Measurements from ENCODE around the gene SSTR4. TPM values are rescaled to one million over a fixed set of nuclear protein-coding genes. Genes with fewer than 3 reads are reported as not detected.

Gene SSTR4
- total RNA-seq, 1 experiment from 2014 or later: not detected

DNA sequence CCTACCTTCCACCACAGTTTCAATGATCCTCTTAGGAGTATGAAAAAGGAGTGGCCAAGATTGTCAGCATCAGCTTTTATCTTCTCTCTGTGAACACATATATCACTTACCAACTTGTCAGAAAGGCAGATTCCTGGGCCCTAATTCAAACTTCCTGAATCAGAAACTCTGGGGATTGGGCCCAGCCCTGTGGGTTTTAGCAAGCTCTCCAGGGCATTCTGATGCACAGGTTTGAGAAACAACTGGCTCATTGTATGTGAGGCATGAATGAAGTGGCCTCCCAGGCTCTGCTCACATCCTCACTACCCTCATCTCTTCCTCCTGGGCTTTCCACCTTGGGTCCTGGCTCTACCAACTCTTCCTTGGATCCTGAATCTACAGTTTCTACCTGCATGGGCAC, 27.5 kb downstream of the SSTR4 start:
- Mint-ChIP-seq H3K27me3 (ENCODE audit: insufficient read depth, unreplicated experiment) (no peaks in the 10 kb centered on the region), H3K4me3 (ENCODE audit: unreplicated experiment) (no peak overlapping the region), H3K9me3 (ENCODE audit: unreplicated experiment) (no peaks in the 10 kb centered on the region), H3K4me1 (ENCODE audit: insufficient read depth, unreplicated experiment) (no peaks in the 10 kb centered on the region), H3K27ac (ENCODE audit: low read depth, unreplicated experiment) (no peak overlapping the region), H3K36me3 (ENCODE audit: insufficient read depth, unreplicated experiment) (no peaks in the 10 kb centered on the region)
- POLR2A ChIA-PET: interaction anchor here (1.1 to 1.4 kb wide), 3 partner anchors 9 to 32 kb away, joined by 3 read pairs; no protein-coding TSS in a partner anchor
- DNase-seq (ENCODE audit: unreplicated experiment): no peak
- intact Hi-C loops (cut with micrococcal nuclease): no loop called here
- no TSS peak for BruUV-seq (replicated peaks)
- CTCF ChIA-PET: interaction anchor here (0.6 to 2.2 kb wide), 10 partner anchors 9 to 449 kb away, joined by 3 to 11 read pairs (median 3); no protein-coding TSS in a partner anchor
- no peak for TF ChIP-seq CTCF (IDR thresholded peaks at IDR 0.05; ENCODE audit: unreplicated experiment)

DNA sequence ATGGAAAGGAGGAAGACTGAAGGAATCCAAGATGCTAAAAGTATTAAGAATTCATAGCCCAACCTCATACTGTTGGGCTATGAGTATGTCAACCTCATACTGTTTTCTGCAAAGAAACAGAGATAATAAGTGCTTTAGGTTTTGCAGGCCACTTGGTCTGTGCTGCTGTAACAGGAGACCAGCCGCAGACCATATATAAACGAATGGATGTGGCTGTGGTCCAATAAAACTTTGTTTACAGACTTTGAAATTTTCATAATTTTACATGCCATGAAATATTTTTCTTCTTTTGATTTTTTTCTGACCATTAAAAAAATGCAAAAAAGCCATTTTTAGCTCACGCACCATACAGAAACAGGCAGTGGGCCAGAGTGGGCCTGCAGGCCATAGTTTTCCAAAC, 28.1 kb downstream of the SSTR4 start:
- Mint-ChIP-seq H3K27ac (ENCODE audit: low read depth, unreplicated experiment) (no peak overlapping the region), H3K36me3 (ENCODE audit: insufficient read depth, unreplicated experiment) (no peaks in the 10 kb centered on the region), H3K27me3 (ENCODE audit: insufficient read depth, unreplicated experiment) (no peaks in the 10 kb centered on the region), H3K4me1 (ENCODE audit: insufficient read depth, unreplicated experiment) (no peaks in the 10 kb centered on the region), H3K9me3 (ENCODE audit: unreplicated experiment) (no peaks in the 10 kb centered on the region), H3K4me3 (ENCODE audit: unreplicated experiment) (no peak overlapping the region)
- no TSS peak for BruUV-seq (replicated peaks)
- DNase-seq (ENCODE audit: unreplicated experiment): no peak
- no peak for TF ChIP-seq CTCF (IDR thresholded peaks at IDR 0.05; ENCODE audit: unreplicated experiment)
- ChIA-PET POLR2A (interaction anchor here (1.1 to 1.4 kb wide), 4 partner anchors 8 to 80 kb away, joined by 3 to 5 read pairs (median 3); no protein-coding TSS in a partner anchor), CTCF (interaction anchor here (0.6 to 1.7 kb wide), 8 partner anchors 10 to 448 kb away, joined by 3 to 7 read pairs (median 3); no protein-coding TSS in a partner anchor)
- intact Hi-C loops (cut with micrococcal nuclease): no loop called here

DNA sequence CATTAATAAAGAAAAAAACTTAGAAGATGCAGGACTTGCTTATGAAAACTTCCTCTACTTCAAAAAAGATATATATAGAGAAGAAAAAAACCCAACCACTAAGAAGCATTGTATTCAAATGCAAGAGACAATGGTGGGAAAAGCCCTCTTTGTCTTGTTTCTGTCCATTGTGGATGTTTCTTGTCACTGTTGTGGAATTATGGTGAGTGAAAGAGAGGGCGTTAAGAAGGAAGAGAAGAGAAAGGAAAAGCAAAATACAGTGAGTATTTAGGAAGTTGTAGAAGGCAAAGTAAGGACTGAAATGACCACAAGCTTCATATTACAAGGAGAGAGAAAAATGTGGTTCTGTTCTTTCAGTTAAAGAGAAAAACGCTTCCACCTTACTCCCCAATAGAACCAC, 28.5 kb downstream of the SSTR4 start:
- H3K27ac Mint-ChIP-seq (ENCODE audit: low read depth, unreplicated experiment): no peak overlapping the region
- no peaks in the 10 kb centered on the region for H3K27me3 Mint-ChIP-seq (ENCODE audit: insufficient read depth, unreplicated experiment)
- TF ChIP-seq CTCF (IDR thresholded peaks at IDR 0.05; ENCODE audit: unreplicated experiment): no peak
- intact Hi-C loops (cut with micrococcal nuclease): no loop called here
- H3K4me1 Mint-ChIP-seq (ENCODE audit: insufficient read depth, unreplicated experiment): no peaks in the 10 kb centered on the region
- H3K4me3 Mint-ChIP-seq (ENCODE audit: unreplicated experiment): no peak overlapping the region
- CTCF ChIA-PET: interaction anchor here (0.7 to 1.7 kb wide), 5 partner anchors 10 to 369 kb away, joined by 3 to 7 read pairs (median 3); no protein-coding TSS in a partner anchor
- DNase-seq (ENCODE audit: unreplicated experiment): no peak
- H3K36me3 Mint-ChIP-seq (ENCODE audit: insufficient read depth, unreplicated experiment): no peaks in the 10 kb centered on the region
- POLR2A ChIA-PET: interaction anchor here (1.1 to 1.4 kb wide), 2 partner anchors 31 to 80 kb away, joined by 3 to 5 read pairs; no protein-coding TSS in a partner anchor
- no peaks in the 10 kb centered on the region for H3K9me3 Mint-ChIP-seq (ENCODE audit: unreplicated experiment)
- BruUV-seq (replicated peaks): no TSS peak

DNA sequence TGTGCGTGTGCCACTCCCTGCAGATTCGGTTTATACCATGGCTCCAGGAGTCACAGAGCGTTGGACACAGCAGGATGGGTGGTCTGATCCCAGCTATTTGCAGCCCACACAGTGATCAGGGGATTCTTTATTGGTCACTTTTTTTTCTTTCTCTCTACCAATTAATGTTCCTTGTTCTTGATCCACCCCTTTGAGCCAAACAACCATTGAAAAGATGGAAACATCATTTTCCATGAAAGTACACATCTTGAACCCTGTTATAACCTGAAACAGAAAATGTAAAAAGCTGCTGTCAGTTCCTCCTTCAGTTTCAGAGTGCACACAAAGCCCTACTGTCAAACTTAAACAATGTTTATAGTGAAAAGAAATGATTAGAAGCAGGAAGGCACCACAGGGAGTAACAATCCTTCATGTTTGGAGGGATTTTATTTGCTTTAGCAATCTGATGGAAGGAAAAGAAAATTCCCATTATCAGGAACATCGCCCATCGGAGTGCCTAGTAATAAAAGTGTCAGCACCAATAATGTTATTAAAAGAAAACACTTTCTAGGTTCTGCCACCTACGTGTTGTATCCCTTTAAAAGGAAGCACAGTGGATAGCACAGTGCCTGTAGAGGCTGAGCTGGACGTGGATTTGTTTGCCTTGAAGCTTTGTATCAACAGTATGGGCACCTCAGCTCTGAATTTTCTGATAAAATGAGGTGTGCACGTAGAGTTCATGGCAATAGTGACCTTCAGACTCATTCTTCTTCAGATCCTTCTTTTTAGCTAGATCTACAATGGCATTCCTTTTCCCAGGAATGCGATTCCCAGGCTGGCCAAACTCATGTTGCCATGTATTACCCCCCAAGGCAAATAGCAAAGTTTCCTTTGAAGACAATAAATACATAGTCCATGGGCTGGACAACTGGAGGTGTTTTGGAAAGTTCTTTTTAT, 30.4 kb downstream of the SSTR4 start:
- ChIA-PET POLR2A (no interaction called here), CTCF (interaction anchor here (0.9 to 1.1 kb wide), 5 partner anchors 14 to 275 kb away, joined by 3 to 7 read pairs (median 3); no protein-coding TSS in a partner anchor)
- no peak for TF ChIP-seq CTCF (IDR thresholded peaks at IDR 0.05; ENCODE audit: unreplicated experiment)
- intact Hi-C loops (cut with micrococcal nuclease): no loop called here
- H3K27ac Mint-ChIP-seq (ENCODE audit: low read depth, unreplicated experiment): no peak overlapping the region
- no peak overlapping the region for H3K4me3 Mint-ChIP-seq (ENCODE audit: unreplicated experiment)
- DNase-seq (ENCODE audit: unreplicated experiment): no peak
- H3K27me3 Mint-ChIP-seq (ENCODE audit: insufficient read depth, unreplicated experiment): no peaks in the 10 kb centered on the region
- H3K36me3 Mint-ChIP-seq (ENCODE audit: insufficient read depth, unreplicated experiment): no peaks in the 10 kb centered on the region
- BruUV-seq (replicated peaks): no TSS peak
- no peaks in the 10 kb centered on the region for H3K9me3 Mint-ChIP-seq (ENCODE audit: unreplicated experiment)
- no peaks in the 10 kb centered on the region for H3K4me1 Mint-ChIP-seq (ENCODE audit: insufficient read depth, unreplicated experiment)
